GM12878 (cell line): Measurements from ENCODE around the gene LCT. TPM values are rescaled to one million over a fixed set of nuclear protein-coding genes. Genes with fewer than 3 reads are reported as not detected.

Experiments used
- ATAC-seq: fragments of 200-7000 bp; cut with Tn5 transposase; 3 replicates; pipeline ENCODE4 v1.9.1; 2020; ENCODE audit warnings: mild to moderate bottlenecking, moderate library complexity
- BruUV-seq: library from RNA; stranded (reverse); fragments of 400-500 nt; replicated peaks from 2 replicates; lab custom pipeline; 2021; lab: Mats Ljungman, UMichigan
- CTCF ChIA-PET: fragments of 300-600 bp; sonication (Branson Sonifier 250); formaldehyde crosslinking; extraction: SDS; loops from one replicate; lab custom pipeline; 2021; ENCODE audit warnings: inconsistent platforms; lab: Yijun Ruan, JAX
- POLR2A ChIA-PET: fragments of 350-600 bp; formaldehyde crosslinking; extraction: SDS; loops from one replicate; lab custom pipeline; 2021; ENCODE audit warnings: inconsistent platforms; lab: Charles Lee
- RAD21 ChIA-PET: fragments of 300-600 bp; sonication (Branson Sonifier 250); formaldehyde crosslinking; loops from one replicate; lab custom pipeline; 2023; ENCODE audit warnings: antibody characterized with exemption; ENCODE audit not compliant: unreplicated experiment; lab: Charles Lee
- SMC1A ChIA-PET: fragments of 300-600 bp; sonication (Branson Sonifier 250); formaldehyde crosslinking; loops from one replicate; lab custom pipeline; 2023; ENCODE audit not compliant: unreplicated experiment, uncharacterized antibody; lab: Charles Lee
- DNase-seq: peaks from one replicate; pipeline ENCODE4 v3.0.0-alpha.2; 2011; ENCODE audit warnings: low read depth, low spot score
- FAIRE-seq: peaks from 3 replicates; lab custom pipeline; 2011; peaks lifted over from hg19 to GRCh38; lab: Jason Lieb, UNC
- H2AFZ ChIP-seq: 2 replicates; pipeline ENCODE4 v1.6.0; 2011; ENCODE audit warnings: low read depth, low read length, control low read depth; ENCODE audit not compliant: control insufficient read depth
- H3K27ac ChIP-seq: 2 replicates; pipeline ENCODE4 v1.5.1; 2011; ENCODE audit warnings: control low read depth; ENCODE audit not compliant: control insufficient read depth, insufficient read depth
- H3K27me3 ChIP-seq, 2 experiments: replicated peaks in 1 of 2; 2 replicates each; pipeline versions ENCODE4 v1.6.0 to v1.6.1; 2011; ENCODE audit warnings: low read length in 1 of 2; ENCODE audit not compliant: control insufficient read depth in 2 of 2, insufficient read depth in 2 of 2
- H3K36me3 ChIP-seq, 2 experiments: 2 replicates each; pipeline ENCODE4 v1.5.1; 2011; ENCODE audit warnings: low read length in 1 of 2; ENCODE audit not compliant: control insufficient read depth in 2 of 2, insufficient read depth in 2 of 2
- H3K4me1 ChIP-seq: 2 replicates; pipeline ENCODE4 v1.6.1; 2011; ENCODE audit warnings: mild to moderate bottlenecking, low read length, moderate library complexity, mixed read lengths; ENCODE audit not compliant: control insufficient read depth, insufficient read depth
- H3K4me2 ChIP-seq: 2 replicates; pipeline ENCODE4 v1.6.0; 2011; ENCODE audit warnings: control low read depth; ENCODE audit not compliant: control insufficient read depth, insufficient read depth
- H3K4me3 ChIP-seq: fragments of 200-600 bp; sonication (generic); 2 replicates; pipeline ENCODE4 v1.5.1; 2016
- H3K79me2 ChIP-seq: 2 replicates; pipeline ENCODE4 v1.6.0; 2011; ENCODE audit warnings: low read length; ENCODE audit not compliant: control insufficient read depth, insufficient read depth
- H3K9ac ChIP-seq: 2 replicates; pipeline ENCODE4 v1.8.0; 2011; ENCODE audit warnings: low read length, control low read depth, mixed read lengths; ENCODE audit not compliant: control insufficient read depth, insufficient read depth
- H3K9me3 ChIP-seq: replicated peaks from 3 replicates; pipeline ENCODE4 v1.5.1; 2011; ENCODE audit warnings: mild to moderate bottlenecking, low read length; ENCODE audit not compliant: control insufficient read depth, insufficient read depth
- H4K20me1 ChIP-seq: 2 replicates; pipeline ENCODE4 v1.6.0; 2011; ENCODE audit not compliant: control insufficient read depth, insufficient read depth
- BACH1 ChIP-seq: fragments of 450-650 bp; IDR thresholded peaks from 2 replicates; pipeline ENCODE4 v1.6.1; 2017; ENCODE audit warnings: mild to moderate bottlenecking, borderline replicate concordance
- HCFC1 ChIP-seq: fragments of 150-350 bp; IDR thresholded peaks from 2 replicates; pipeline ENCODE4 v1.6.1; 2014; ENCODE audit warnings: low read length
- KLF5 ChIP-seq: fragments of 450-650 bp; IDR thresholded peaks from 2 replicates; pipeline ENCODE4 v1.6.1; 2014; ENCODE audit warnings: mild to moderate bottlenecking; ENCODE audit not compliant: partially characterized antibody
- RAD21 ChIP-seq: IDR thresholded peaks from 2 replicates; pipeline ENCODE4 v1.6.1; 2011; ENCODE audit warnings: mild to moderate bottlenecking, low read depth, low read length, moderate library complexity; ENCODE audit not compliant: insufficient read depth
- SUZ12 ChIP-seq: fragments of 200-600 bp; sonication (generic); IDR thresholded peaks from one replicate; pipeline ENCODE4 v1.6.1; 2018; ENCODE audit warnings: antibody characterized with exemption, mild to moderate bottlenecking; ENCODE audit not compliant: unreplicated experiment
- ZSCAN29 ChIP-seq: fragments of 450-650 bp; IDR thresholded peaks from 2 replicates; pipeline ENCODE4 v1.6.1; 2017; ENCODE audit warnings: mild to moderate bottlenecking, moderate library complexity
- WGBS: methylation state at CpG from one replicate; pipeline ENCODE4 v1.1.6; 2016; ENCODE audit warnings: low lambda C conversion rate; ENCODE audit not compliant: insufficient replicate concordance, insufficient coverage; ENCODE audit errors: missing lambda C conversion rate; 5-methylcytosine and 5-hydroxymethylcytosine counted together
- in situ Hi-C: fragments of 300-500 bp; cut with MboI; formaldehyde crosslinking; loops from 9 replicates; pipeline ENCODE4 v1.14.3; 2018; ENCODE audit warnings: mixed read lengths
- intact Hi-C: fragments of 100-400 bp; cut with micrococcal nuclease; formaldehyde crosslinking; loops from one replicate; pipeline ENCODE4 v1.14.2; 2022; ENCODE audit not compliant: unreplicated experiment
- polyA plus RNA-seq, 11 experiments: library from polyadenylated mRNA; depleted of rRNA in 4 of 11; unstranded in 6 of 11; stranded (reverse) in 5 of 11; fragments of >200 nt; fragmentation: Nextera tagmentation in 4 of 11; fragmentation: Illumina TruSeq in 1 of 11; extraction: Ambion mirVana in 4 of 11; extraction: Trizol in 1 of 11; gene quantifications; 1 replicate in 1 of 11; 2 replicates in 10 of 11; pipeline versions ENCODE4 v1.2.1 to v1.2.3, GENCODE V29; 2011 to 2016; ENCODE audit warnings: inconsistent platforms in 2 of 11, missing spikeins in 2 of 11, low read depth in 1 of 11
- total RNA-seq, 4 experiments: library from RNA; depleted of rRNA in 3 of 4; stranded (reverse); fragments of >200 nt in 3 of 4; fragmentation: Illumina TruSeq in 1 of 4; extraction: Trizol in 1 of 4; gene quantifications; 2 replicates each; pipeline versions ENCODE4 v1.2.1 to v1.2.3, GENCODE V29; 2013 to 2021
- TF ChIP-seq, protein P1 (sequence below): IDR thresholded peaks from 2 replicates; pipeline ENCODE4 v1.6.1; 2011; ENCODE audit warnings: mild to moderate bottlenecking, low read depth, low read length, moderate library complexity; ENCODE audit not compliant: insufficient replicate concordance
- TF ChIP-seq, protein P2 (sequence below): IDR thresholded peaks from 2 replicates; pipeline ENCODE4 v1.6.1; 2012; ENCODE audit warnings: improper control_type of control experiment, low read depth, low read length; ENCODE audit not compliant: insufficient replicate concordance
- TF ChIP-seq, protein P3 (sequence below): IDR thresholded peaks from 2 replicates; pipeline ENCODE4 v1.6.1; 2011; ENCODE audit warnings: borderline replicate concordance, low read depth, mild to moderate bottlenecking, moderate library complexity, low read length; ENCODE audit not compliant: insufficient read depth, poor library complexity, severe bottlenecking
- TF ChIP-seq, protein P4 (sequence below): fragments of 450-650 bp; IDR thresholded peaks from 2 replicates; pipeline ENCODE4 v1.6.1; 2016; ENCODE audit warnings: mild to moderate bottlenecking
- TF ChIP-seq, protein P5 (sequence below): fragments of 450-650 bp; IDR thresholded peaks from 2 replicates; pipeline ENCODE4 v1.6.1; 2017; ENCODE audit warnings: mild to moderate bottlenecking

Gene LCT
- total and polyA plus RNA-seq, 10 of the 15 experiments (the other 5 are each of a cell fraction or from before 2014, with no cell fraction given) = 0.02 to 0.09 (median 0.07) TPM; not detected in 3

DNA sequence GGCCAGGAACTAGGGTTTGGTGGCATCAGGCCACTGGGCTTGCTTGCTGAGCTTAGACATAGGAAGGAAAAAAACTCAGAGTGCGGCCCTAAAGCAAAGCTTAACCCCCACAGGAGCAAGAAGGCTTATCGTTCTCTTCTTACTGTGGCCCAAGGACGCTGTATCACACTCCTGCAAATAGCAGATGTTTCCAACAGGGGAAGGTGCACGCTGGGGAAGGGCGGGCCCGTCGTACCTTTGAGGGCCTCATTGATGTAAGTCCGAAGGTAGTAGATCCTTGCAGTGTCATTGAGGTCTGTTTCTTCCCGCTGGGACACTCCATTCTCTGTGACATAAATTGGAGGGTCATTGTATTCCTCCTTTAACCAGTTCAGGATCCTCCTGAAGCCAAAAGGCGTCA lies 46.6 kb downstream of the LCT start:
- Histone ChIP-seq H2AFZ (no peak overlapping the region), H3K36me3 (peaks cover 0 to 3% of the 10 kb centered on the region in 2 experiments; a peak in 1 of 4 replicates), H3K9me3 (no peaks in the 10 kb centered on the region), H3K27ac (no peak overlapping the region), H3K4me1 (peaks cover 12% of the 10 kb centered on the region), H3K79me2 (no peaks in the 10 kb centered on the region), H3K9ac (no peak overlapping the region), H3K4me2 (no peak overlapping the region), H3K4me3 (no peak overlapping the region), H4K20me1 (no peaks in the 10 kb centered on the region), H3K27me3 (no peaks in the 10 kb centered on the region)
- no TSS peak for BruUV-seq
- ChIA-PET RAD21 (no interaction called here), CTCF (interaction anchor here (2.5 kb wide), 1 partner anchor 50 kb away, joined by 7 read pairs; the partner anchor contains the start of gene UBXN4), POLR2A (no interaction called here), SMC1A (interaction anchor here (0.7 kb wide), 1 partner anchor 79 kb away, joined by 3 read pairs; no protein-coding TSS in a partner anchor)
- DNase-seq = no peak
- WGBS = 93% methylated on average over 10 of the region's 10 CpGs
- intact Hi-C loops = no loop called here
- in situ Hi-C loops = no loop called here
- no peak for ATAC-seq
- TF ChIP-seq BACH1 (no peak), HCFC1 (no peak), KLF5 (no peak), SUZ12 (no peak), ZSCAN29 (no peak), RAD21 (no peak)
- TF ChIP-seq, protein P1, sequence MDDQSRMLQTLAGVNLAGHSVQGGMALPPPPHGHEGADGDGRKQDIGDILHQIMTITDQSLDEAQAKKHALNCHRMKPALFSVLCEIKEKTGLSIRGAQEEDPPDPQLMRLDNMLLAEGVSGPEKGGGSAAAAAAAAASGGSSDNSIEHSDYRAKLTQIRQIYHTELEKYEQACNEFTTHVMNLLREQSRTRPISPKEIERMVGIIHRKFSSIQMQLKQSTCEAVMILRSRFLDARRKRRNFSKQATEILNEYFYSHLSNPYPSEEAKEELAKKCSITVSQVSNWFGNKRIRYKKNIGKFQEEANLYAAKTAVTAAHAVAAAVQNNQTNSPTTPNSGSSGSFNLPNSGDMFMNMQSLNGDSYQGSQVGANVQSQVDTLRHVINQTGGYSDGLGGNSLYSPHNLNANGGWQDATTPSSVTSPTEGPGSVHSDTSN = no peak
- TF ChIP-seq, protein P2, sequence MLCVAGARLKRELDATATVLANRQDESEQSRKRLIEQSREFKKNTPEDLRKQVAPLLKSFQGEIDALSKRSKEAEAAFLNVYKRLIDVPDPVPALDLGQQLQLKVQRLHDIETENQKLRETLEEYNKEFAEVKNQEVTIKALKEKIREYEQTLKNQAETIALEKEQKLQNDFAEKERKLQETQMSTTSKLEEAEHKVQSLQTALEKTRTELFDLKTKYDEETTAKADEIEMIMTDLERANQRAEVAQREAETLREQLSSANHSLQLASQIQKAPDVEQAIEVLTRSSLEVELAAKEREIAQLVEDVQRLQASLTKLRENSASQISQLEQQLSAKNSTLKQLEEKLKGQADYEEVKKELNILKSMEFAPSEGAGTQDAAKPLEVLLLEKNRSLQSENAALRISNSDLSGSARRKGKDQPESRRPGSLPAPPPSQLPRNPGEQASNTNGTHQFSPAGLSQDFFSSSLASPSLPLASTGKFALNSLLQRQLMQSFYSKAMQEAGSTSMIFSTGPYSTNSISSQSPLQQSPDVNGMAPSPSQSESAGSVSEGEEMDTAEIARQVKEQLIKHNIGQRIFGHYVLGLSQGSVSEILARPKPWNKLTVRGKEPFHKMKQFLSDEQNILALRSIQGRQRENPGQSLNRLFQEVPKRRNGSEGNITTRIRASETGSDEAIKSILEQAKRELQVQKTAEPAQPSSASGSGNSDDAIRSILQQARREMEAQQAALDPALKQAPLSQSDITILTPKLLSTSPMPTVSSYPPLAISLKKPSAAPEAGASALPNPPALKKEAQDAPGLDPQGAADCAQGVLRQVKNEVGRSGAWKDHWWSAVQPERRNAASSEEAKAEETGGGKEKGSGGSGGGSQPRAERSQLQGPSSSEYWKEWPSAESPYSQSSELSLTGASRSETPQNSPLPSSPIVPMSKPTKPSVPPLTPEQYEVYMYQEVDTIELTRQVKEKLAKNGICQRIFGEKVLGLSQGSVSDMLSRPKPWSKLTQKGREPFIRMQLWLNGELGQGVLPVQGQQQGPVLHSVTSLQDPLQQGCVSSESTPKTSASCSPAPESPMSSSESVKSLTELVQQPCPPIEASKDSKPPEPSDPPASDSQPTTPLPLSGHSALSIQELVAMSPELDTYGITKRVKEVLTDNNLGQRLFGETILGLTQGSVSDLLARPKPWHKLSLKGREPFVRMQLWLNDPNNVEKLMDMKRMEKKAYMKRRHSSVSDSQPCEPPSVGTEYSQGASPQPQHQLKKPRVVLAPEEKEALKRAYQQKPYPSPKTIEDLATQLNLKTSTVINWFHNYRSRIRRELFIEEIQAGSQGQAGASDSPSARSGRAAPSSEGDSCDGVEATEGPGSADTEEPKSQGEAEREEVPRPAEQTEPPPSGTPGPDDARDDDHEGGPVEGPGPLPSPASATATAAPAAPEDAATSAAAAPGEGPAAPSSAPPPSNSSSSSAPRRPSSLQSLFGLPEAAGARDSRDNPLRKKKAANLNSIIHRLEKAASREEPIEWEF = no peak
- TF ChIP-seq, protein P3, sequence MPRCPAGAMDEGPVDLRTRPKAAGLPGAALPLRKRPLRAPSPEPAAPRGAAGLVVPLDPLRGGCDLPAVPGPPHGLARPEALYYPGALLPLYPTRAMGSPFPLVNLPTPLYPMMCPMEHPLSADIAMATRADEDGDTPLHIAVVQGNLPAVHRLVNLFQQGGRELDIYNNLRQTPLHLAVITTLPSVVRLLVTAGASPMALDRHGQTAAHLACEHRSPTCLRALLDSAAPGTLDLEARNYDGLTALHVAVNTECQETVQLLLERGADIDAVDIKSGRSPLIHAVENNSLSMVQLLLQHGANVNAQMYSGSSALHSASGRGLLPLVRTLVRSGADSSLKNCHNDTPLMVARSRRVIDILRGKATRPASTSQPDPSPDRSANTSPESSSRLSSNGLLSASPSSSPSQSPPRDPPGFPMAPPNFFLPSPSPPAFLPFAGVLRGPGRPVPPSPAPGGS = no peak
- TF ChIP-seq, protein P4, sequence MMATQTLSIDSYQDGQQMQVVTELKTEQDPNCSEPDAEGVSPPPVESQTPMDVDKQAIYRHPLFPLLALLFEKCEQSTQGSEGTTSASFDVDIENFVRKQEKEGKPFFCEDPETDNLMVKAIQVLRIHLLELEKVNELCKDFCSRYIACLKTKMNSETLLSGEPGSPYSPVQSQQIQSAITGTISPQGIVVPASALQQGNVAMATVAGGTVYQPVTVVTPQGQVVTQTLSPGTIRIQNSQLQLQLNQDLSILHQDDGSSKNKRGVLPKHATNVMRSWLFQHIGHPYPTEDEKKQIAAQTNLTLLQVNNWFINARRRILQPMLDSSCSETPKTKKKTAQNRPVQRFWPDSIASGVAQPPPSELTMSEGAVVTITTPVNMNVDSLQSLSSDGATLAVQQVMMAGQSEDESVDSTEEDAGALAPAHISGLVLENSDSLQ = no peak
- TF ChIP-seq, protein P5, sequence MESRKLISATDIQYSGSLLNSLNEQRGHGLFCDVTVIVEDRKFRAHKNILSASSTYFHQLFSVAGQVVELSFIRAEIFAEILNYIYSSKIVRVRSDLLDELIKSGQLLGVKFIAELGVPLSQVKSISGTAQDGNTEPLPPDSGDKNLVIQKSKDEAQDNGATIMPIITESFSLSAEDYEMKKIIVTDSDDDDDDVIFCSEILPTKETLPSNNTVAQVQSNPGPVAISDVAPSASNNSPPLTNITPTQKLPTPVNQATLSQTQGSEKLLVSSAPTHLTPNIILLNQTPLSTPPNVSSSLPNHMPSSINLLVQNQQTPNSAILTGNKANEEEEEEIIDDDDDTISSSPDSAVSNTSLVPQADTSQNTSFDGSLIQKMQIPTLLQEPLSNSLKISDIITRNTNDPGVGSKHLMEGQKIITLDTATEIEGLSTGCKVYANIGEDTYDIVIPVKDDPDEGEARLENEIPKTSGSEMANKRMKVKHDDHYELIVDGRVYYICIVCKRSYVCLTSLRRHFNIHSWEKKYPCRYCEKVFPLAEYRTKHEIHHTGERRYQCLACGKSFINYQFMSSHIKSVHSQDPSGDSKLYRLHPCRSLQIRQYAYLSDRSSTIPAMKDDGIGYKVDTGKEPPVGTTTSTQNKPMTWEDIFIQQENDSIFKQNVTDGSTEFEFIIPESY = no peak
- no peak for FAIRE-seq
